HepG2 (cell line): ENCODE data around the gene MLX. TPM values are rescaled to one million over a fixed set of nuclear protein-coding genes. Genes with fewer than 3 reads are reported as not detected.

Experiments
- ATAC-seq: fragments of 200-7000 bp; cut with Tn5 transposase; 3 replicates; pipeline ENCODE4 v1.9.1; 2020; ENCODE audit warnings: mild to moderate bottlenecking, moderate library complexity
- BruUV-seq: library from RNA; stranded (reverse); fragments of 400-500 nt; replicated peaks from 2 replicates; lab custom pipeline; 2021; lab: Mats Ljungman, UMichigan
- CTCF ChIA-PET: fragments of 300-600 bp; formaldehyde crosslinking; extraction: SDS; loops from one replicate; lab custom pipeline; 2021; ENCODE audit warnings: low total read pairs, inconsistent platforms, low intra/inter-chr PET ratio; lab: Yijun Ruan, JAX
- POLR2A ChIA-PET: fragments of 350-600 bp; sonication (Branson Sonifier 250); formaldehyde crosslinking; loops from one replicate; lab custom pipeline; 2020; ENCODE audit warnings: antibody characterized with exemption, inconsistent platforms; lab: Yijun Ruan, JAX
- DNase-seq: peaks from one replicate; pipeline ENCODE4 v3.0.0-alpha.2; 2015; ENCODE audit warnings: low spot score
- FAIRE-seq: peaks from 3 replicates; lab custom pipeline; 2011; peaks lifted over from hg19 to GRCh38; lab: Jason Lieb, UNC
- H2AFZ ChIP-seq: one replicate; pipeline ENCODE4 v1.6.1; 2011; ENCODE audit warnings: low read length, inconsistent platforms
- H3K27ac ChIP-seq: fragments of 300-600 bp; 3 replicates; pipeline ENCODE4 v1.8.0; 2011; ENCODE audit warnings: mixed run types, mild to moderate bottlenecking, mixed read lengths, low read length, inconsistent platforms; ENCODE audit not compliant: insufficient read depth; ENCODE audit errors: extremely low read length
- H3K27me3 ChIP-seq, 2 experiments: fragments of 200-600 bp in 1 of 2; 2 replicates in 1 of 2; 3 replicates in 1 of 2; pipeline versions ENCODE4 v1.6.0 to v1.8.0; 2011; ENCODE audit warnings: low read length in 2 of 2, mild to moderate bottlenecking in 2 of 2, moderate library complexity in 2 of 2, inconsistent platforms in 1 of 2; ENCODE audit not compliant: insufficient read depth in 2 of 2, control insufficient read depth in 1 of 2
- H3K36me3 ChIP-seq, 2 experiments: fragments of 200-600 bp in 1 of 2; replicated peaks in 1 of 2; 2 replicates in 1 of 2; 3 replicates in 1 of 2; pipeline versions ENCODE4 v1.5.1 to v1.8.0; 2011; ENCODE audit warnings: low read length in 2 of 2, inconsistent platforms in 1 of 2; ENCODE audit not compliant: insufficient read depth in 2 of 2, control insufficient read depth in 1 of 2
- H3K4me1 ChIP-seq: 2 replicates; pipeline ENCODE4 v1.5.1; 2012; ENCODE audit warnings: low read length, inconsistent platforms; ENCODE audit not compliant: insufficient read depth
- H3K4me2 ChIP-seq: 2 replicates; pipeline ENCODE4 v1.6.0; 2011; ENCODE audit warnings: low read depth, low read length, inconsistent platforms
- H3K4me3 ChIP-seq, 3 experiments: fragments of 200-600 bp in 1 of 3; sonication (generic), shearing (Covaris generic) in 1 of 3; replicated peaks in 1 of 3; 2 replicates each; pipeline ENCODE4 v1.5.1; 2011 to 2016; ENCODE audit warnings: low read length in 3 of 3, inconsistent platforms in 2 of 3, low read depth in 2 of 3, mild to moderate bottlenecking in 2 of 3, control low read depth in 1 of 3, mixed read lengths in 1 of 3; ENCODE audit not compliant: insufficient read depth in 1 of 3
- H3K79me2 ChIP-seq: one replicate; pipeline ENCODE4 v1.6.1; 2011; ENCODE audit warnings: low read length, inconsistent platforms; ENCODE audit not compliant: insufficient read depth
- H3K9ac ChIP-seq: 2 replicates; pipeline ENCODE4 v1.6.0; 2011; ENCODE audit warnings: mild to moderate bottlenecking, low read depth, low read length, inconsistent platforms; ENCODE audit not compliant: insufficient read depth
- H3K9me3 ChIP-seq: 2 replicates; pipeline ENCODE4 v1.5.1; 2012; ENCODE audit warnings: mild to moderate bottlenecking, low read length
- H4K20me1 ChIP-seq: 2 replicates; pipeline ENCODE4 v1.6.0; 2011; ENCODE audit warnings: inconsistent platforms, mild to moderate bottlenecking, low read length, moderate library complexity; ENCODE audit not compliant: insufficient read depth
- BATF2 ChIP-seq: sonication (generic); formaldehyde crosslinking; IDR thresholded peaks from 2 replicates; pipeline ENCODE4 v1.8.0; 2022; ENCODE audit warnings: mild to moderate bottlenecking, missing genetic modification reagents, moderate library complexity
- BHLHE40 ChIP-seq: IDR thresholded peaks from 2 replicates; pipeline ENCODE4 v1.6.1; 2011; ENCODE audit warnings: low read length, improper control_type of control experiment
- BRD4 ChIP-seq: sonication (generic); formaldehyde crosslinking; IDR thresholded peaks from 2 replicates; pipeline ENCODE4 v1.4.0; 2020; ENCODE audit warnings: missing genetic modification reagents
- GZF1 ChIP-seq: sonication (generic); formaldehyde crosslinking; IDR thresholded peaks from 2 replicates; pipeline ENCODE4 v1.5.1; 2020; ENCODE audit warnings: mild to moderate bottlenecking, missing genetic modification reagents
- HOXA3 ChIP-seq: sonication (generic); formaldehyde crosslinking; IDR thresholded peaks from 2 replicates; pipeline ENCODE4 v1.5.0; 2020; ENCODE audit warnings: missing genetic modification reagents
- KAT8 ChIP-seq: IDR thresholded peaks from 2 replicates; pipeline ENCODE4 v1.6.1; 2016; ENCODE audit warnings: missing genetic modification reagents, missing compliant biosample characterization
- MED1 ChIP-seq: sonication (generic); formaldehyde crosslinking; IDR thresholded peaks from 2 replicates; pipeline ENCODE4 v1.4.0; 2020; ENCODE audit warnings: missing genetic modification reagents
- NFKB2 ChIP-seq: sonication (generic); formaldehyde crosslinking; IDR thresholded peaks from 2 replicates; pipeline ENCODE4 v1.4.0; 2020; ENCODE audit warnings: missing genetic modification reagents, borderline replicate concordance
- REPIN1 ChIP-seq: sonication (generic); formaldehyde crosslinking; IDR thresholded peaks from 2 replicates; pipeline ENCODE4 v1.8.0; 2022; ENCODE audit warnings: missing genetic modification reagents, low read depth, mild to moderate bottlenecking, borderline replicate concordance
- RXRB ChIP-seq: IDR thresholded peaks from 2 replicates; pipeline ENCODE4 v1.6.1; 2016; ENCODE audit warnings: borderline replicate concordance, missing genetic modification reagents, missing compliant biosample characterization
- SKI ChIP-seq: fragments of 450-650 bp; IDR thresholded peaks from one replicate; pipeline ENCODE4 v1.6.1; 2018; ENCODE audit warnings: mild to moderate bottlenecking; ENCODE audit not compliant: partially characterized antibody
- SMC3 ChIP-seq: IDR thresholded peaks from 2 replicates; pipeline ENCODE4 v1.6.1; 2011; ENCODE audit warnings: low read length, improper control_type of control experiment
- SP140L ChIP-seq: sonication (generic); formaldehyde crosslinking; IDR thresholded peaks from 2 replicates; pipeline ENCODE4 v1.4.0; 2020; ENCODE audit warnings: missing genetic modification reagents, borderline replicate concordance
- SP5 ChIP-seq: IDR thresholded peaks from 2 replicates; pipeline ENCODE4 v1.6.1; 2016; ENCODE audit warnings: low read depth, borderline replicate concordance
- TAF1 ChIP-seq: sonication (generic); formaldehyde crosslinking; IDR thresholded peaks from 2 replicates; pipeline ENCODE4 v1.4.0; 2020; ENCODE audit warnings: missing genetic modification reagents
- TCF7L2 ChIP-seq: IDR thresholded peaks from 2 replicates; pipeline ENCODE4 v1.6.1; 2011; ENCODE audit warnings: mild to moderate bottlenecking, low read depth, low read length, moderate library complexity
- TEAD3 ChIP-seq: optimal IDR thresholded peaks from 2 replicates; pipeline ENCODE3; 2016; ENCODE audit warnings: borderline replicate concordance
- TP53 ChIP-seq: sonication (generic); formaldehyde crosslinking; conservative IDR thresholded peaks from 2 replicates; pipeline ENCODE4 v1.4.0; 2020; ENCODE audit warnings: missing genetic modification reagents
- ZNF136 ChIP-seq: sonication (generic); formaldehyde crosslinking; IDR thresholded peaks from 2 replicates; pipeline ENCODE4 v1.8.1; 2022; ENCODE audit warnings: low read depth, mild to moderate bottlenecking, moderate library complexity, missing genetic modification reagents
- ZNF205 ChIP-seq: IDR thresholded peaks from 2 replicates; pipeline ENCODE4 v1.6.1; 2018; ENCODE audit warnings: missing biosample characterization, missing genetic modification reagents
- ZNF562 ChIP-seq: sonication (generic); formaldehyde crosslinking; IDR thresholded peaks from 2 replicates; pipeline ENCODE4 v1.8.0; 2022; ENCODE audit warnings: missing genetic modification reagents, borderline replicate concordance
- ZNF720 ChIP-seq: sonication (generic); formaldehyde crosslinking; IDR thresholded peaks from 2 replicates; pipeline ENCODE4 v1.4.0; 2020; ENCODE audit warnings: missing genetic modification reagents
- ZNF768 ChIP-seq: sonication (generic); formaldehyde crosslinking; IDR thresholded peaks from 2 replicates; pipeline ENCODE4 v1.4.0; 2020; ENCODE audit warnings: missing genetic modification reagents
- ZNF776 ChIP-seq: sonication (generic); formaldehyde crosslinking; IDR thresholded peaks from 2 replicates; pipeline ENCODE4 v1.4.0; 2020; ENCODE audit warnings: mild to moderate bottlenecking, missing genetic modification reagents
- ZNF878 ChIP-seq: sonication (generic); formaldehyde crosslinking; IDR thresholded peaks from 2 replicates; pipeline ENCODE4 v1.8.1; 2023; ENCODE audit warnings: mild to moderate bottlenecking, missing genetic modification reagents, moderate library complexity
- WGBS: methylation state at CpG from one replicate; pipeline ENCODE4 v1.1.6; 2017; ENCODE audit warnings: low lambda C conversion rate; 5-methylcytosine and 5-hydroxymethylcytosine counted together
- in situ Hi-C: cut with HindIII; loops from 2 replicates; pipeline ENCODE4 v1.10.0; 2017; ENCODE audit warnings: low pct_unique_long_range_greater_than_20kb; ENCODE audit not compliant: extremely low pct_ligation_motif_present
- intact Hi-C: fragments of 100-400 bp; cut with micrococcal nuclease; formaldehyde crosslinking; loops from one replicate; pipeline ENCODE4 v1.10.0; 2022; ENCODE audit not compliant: unreplicated experiment
- polyA plus RNA-seq, 8 experiments: library from polyadenylated mRNA; depleted of rRNA in 3 of 8; stranded (reverse) in 7 of 8; unstranded in 1 of 8; fragments of >200 nt; fragmentation: Illumina TruSeq in 4 of 8; extraction: Trizol in 4 of 8; gene quantifications; 2 replicates each; pipeline versions ENCODE4 v1.2.1 to v1.2.3, GENCODE V29; 2011 to 2016; ENCODE audit warnings: low read depth in 4 of 8, missing spikeins in 1 of 8, mixed read lengths in 1 of 8; ENCODE audit not compliant: insufficient read depth in 1 of 8
- total RNA-seq, 5 experiments: library from RNA; depleted of rRNA; stranded (reverse); fragments of >200 nt; fragmentation: Illumina TruSeq; extraction: Trizol; gene quantifications; 2 replicates each; pipeline ENCODE4 v1.2.3, GENCODE V29; 2016; ENCODE audit warnings: low read depth in 1 of 5
- TF ChIP-seq, protein P1 (sequence below): sonication (generic); formaldehyde crosslinking; IDR thresholded peaks from 2 replicates; pipeline ENCODE4 v1.4.0; 2020; ENCODE audit warnings: missing genetic modification reagents
- TF ChIP-seq, protein P2 (sequence below): sonication (generic); formaldehyde crosslinking; IDR thresholded peaks from 2 replicates; pipeline ENCODE4 v1.4.0; 2020; ENCODE audit warnings: missing genetic modification reagents, borderline replicate concordance

MLX gene
- total and polyA plus RNA-seq, 2 of the 13 experiments (the other 11 are each of a cell fraction or from before 2014, with no cell fraction given): 38.9 to 74.4 TPM

DNA sequence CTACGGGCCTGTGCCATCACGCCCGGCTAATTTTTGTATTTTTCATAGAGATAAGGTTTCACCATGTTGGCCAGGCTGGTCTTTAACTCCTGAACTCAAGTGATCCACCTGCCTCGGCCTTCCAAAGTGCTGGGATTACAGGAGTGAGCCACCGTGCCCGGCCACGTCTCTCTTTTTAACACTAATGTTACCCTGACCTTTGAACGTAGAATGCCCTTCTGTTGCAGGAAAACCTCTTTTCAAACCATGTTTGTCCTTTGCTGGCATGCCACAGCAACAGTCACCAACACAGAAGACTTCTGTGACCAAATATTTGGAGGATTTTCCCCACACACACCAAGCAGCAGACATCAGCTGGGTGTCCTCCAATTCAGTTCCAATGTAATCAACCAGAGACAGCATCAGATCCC, 22.0 kb upstream of the MLX start:
- no peaks in the 10 kb centered on the region for H3K9me3 ChIP-seq
- WGBS: 36% methylated on average over 8 of the region's 8 CpGs
- H3K27ac ChIP-seq: peak overlapping the region; percentile 83
- peak overlapping the region; percentile 33 for H3K4me2 ChIP-seq
- CTCF ChIA-PET: no interaction called here
- POLR2A ChIA-PET: interaction anchor here (1.0 to 6.1 kb wide), 6 partner anchors 8 to 22 kb away, joined by 3 to 45 read pairs (median 12); partner anchors contain the start of gene NAGLU
- DNase-seq (peak; percentile 83), ATAC-seq (peak; percentile 18), FAIRE-seq (peak; percentile 75)
- H3K27me3 ChIP-seq: no peaks in the 10 kb centered on the region
- in situ Hi-C loops (no loop called here), intact Hi-C loops (no loop called here)
- no peaks in the 10 kb centered on the region for H3K79me2 ChIP-seq
- H3K9ac ChIP-seq: peak overlapping the region; percentile 59
- peaks cover 69% of the 10 kb centered on the region for H3K4me1 ChIP-seq
- H3K36me3 ChIP-seq: peaks cover 0 to 14% of the 10 kb centered on the region in 2 experiments; a peak in 3 of 5 replicates
- BruUV-seq: no TSS peak
- no peaks in the 10 kb centered on the region for H4K20me1 ChIP-seq
- peak overlapping the region in 1 of 3 experiments; percentile 22; a peak in 1 of 6 replicates for H3K4me3 ChIP-seq
- no peak overlapping the region for H2AFZ ChIP-seq
- no peak for TF ChIP-seq TCF7L2
- TF ChIP-seq BHLHE40: no peak
- TF ChIP-seq ZNF136 (CRISPR knock-in tag): no peak
- TF ChIP-seq, protein P1, sequence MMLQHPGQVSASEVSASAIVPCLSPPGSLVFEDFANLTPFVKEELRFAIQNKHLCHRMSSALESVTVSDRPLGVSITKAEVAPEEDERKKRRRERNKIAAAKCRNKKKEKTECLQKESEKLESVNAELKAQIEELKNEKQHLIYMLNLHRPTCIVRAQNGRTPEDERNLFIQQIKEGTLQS (CRISPR knock-in tag): no peak
- TF ChIP-seq ZNF205 (CRISPR knock-in tag): no peak
- TF ChIP-seq GZF1: 0 out of 2 replicates have a peak, but pooled peaks have one; percentile 55
- TF ChIP-seq, protein P2, sequence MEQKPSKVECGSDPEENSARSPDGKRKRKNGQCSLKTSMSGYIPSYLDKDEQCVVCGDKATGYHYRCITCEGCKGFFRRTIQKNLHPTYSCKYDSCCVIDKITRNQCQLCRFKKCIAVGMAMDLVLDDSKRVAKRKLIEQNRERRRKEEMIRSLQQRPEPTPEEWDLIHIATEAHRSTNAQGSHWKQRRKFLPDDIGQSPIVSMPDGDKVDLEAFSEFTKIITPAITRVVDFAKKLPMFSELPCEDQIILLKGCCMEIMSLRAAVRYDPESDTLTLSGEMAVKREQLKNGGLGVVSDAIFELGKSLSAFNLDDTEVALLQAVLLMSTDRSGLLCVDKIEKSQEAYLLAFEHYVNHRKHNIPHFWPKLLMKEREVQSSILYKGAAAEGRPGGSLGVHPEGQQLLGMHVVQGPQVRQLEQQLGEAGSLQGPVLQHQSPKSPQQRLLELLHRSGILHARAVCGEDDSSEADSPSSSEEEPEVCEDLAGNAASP: 0 out of 2 replicates have a peak, but pooled peaks have one; percentile 24
- TF ChIP-seq BRD4 (CRISPR knock-in tag): 0 out of 2 replicates have a peak, but pooled peaks have one; percentile 48
- TF ChIP-seq ZNF562 (CRISPR knock-in tag): no peak
- no peak for TF ChIP-seq ZNF768 (CRISPR knock-in tag)
- TF ChIP-seq SP140L (CRISPR knock-in tag): no peak
- TF ChIP-seq MED1 (CRISPR knock-in tag): peak; percentile 68
- peak; percentile 61; the same call in 1 of the 2 replicates for TF ChIP-seq RXRB
- no peak for TF ChIP-seq REPIN1 (CRISPR knock-in tag)
- TF ChIP-seq HOXA3 (CRISPR knock-in tag): peak; percentile 44; the same call in 1 of the 2 replicates
- TF ChIP-seq TAF1 (CRISPR knock-in tag): no peak
- TF ChIP-seq TEAD3 (CRISPR knock-in tag): peak; percentile 69
- TF ChIP-seq ZNF776 (CRISPR knock-in tag): no peak
- TF ChIP-seq TP53 (CRISPR knock-in tag): no peak
- no peak for TF ChIP-seq BATF2
- peak; percentile 27; the same call in 1 of the 2 replicates for TF ChIP-seq SMC3
- TF ChIP-seq ZNF720 (CRISPR knock-in tag): no peak
- TF ChIP-seq SP5 (CRISPR knock-in tag): no peak
- no peak for TF ChIP-seq SKI
- peak; percentile 51; the same call in 1 of the 2 replicates for TF ChIP-seq KAT8
- no peak for TF ChIP-seq ZNF878 (CRISPR knock-in tag)
- no peak for TF ChIP-seq NFKB2 (CRISPR knock-in tag)
